Measurements from ENCODE around the gene HOXB8.
A peak's percentile ranks its signal among the peaks of the same experiment; 100 is the strongest.

Gene HOXB8

DNA sequence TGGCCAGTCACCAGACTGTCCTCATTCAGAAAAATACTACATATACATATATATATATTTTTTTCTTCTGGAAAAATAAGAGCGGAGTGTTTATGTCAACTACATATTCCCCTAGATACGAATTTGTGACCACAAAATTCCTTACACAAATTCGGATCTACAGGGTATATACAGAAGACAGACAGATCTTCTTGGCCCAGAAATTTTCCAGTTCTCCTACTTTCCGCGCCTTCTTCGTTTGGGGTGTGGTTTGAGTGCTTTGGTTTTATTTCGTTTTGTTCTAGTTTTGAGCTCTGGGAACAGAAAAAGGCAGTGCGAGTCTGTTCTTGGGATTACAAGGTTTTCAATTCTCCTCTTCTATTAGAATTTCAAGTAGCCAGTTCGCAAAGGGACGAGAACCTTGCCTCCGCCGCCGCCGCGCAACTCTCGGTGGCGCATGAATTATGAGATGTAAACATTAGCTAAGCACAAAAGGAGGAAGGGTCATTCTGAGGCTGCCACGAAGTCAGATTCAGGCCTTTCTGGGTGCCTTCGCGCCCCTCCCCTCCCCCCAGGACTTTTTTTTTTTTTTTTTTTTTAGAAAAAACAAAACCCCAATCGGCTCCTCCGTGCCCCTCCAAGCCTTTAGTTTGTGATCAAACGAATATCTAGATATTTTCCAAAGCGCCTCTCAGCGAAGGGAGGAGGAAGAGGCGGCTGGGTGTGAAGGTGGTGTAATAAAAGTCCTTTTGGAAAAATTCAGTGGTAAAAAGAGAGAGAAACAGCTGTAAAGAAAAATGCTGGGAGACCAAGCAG lies 35.1 kb downstream of the HOXB8 start:
- DNase-seq = no peak
- Histone ChIP-seq H3K36me3 (no peaks in the 10 kb centered on the region), H3K27ac (no peak overlapping the region), H3K4me1 (peaks cover 0 to 39% (median 22%) of the 10 kb centered on the region in 4 donors), H3K27me3 (peaks cover 8 to 53% of the 10 kb centered on the region in 2 donors), H3K9me3 (no peaks in the 10 kb centered on the region), H3K4me3 (no peak overlapping the region)
- TF ChIP-seq, protein P1, sequence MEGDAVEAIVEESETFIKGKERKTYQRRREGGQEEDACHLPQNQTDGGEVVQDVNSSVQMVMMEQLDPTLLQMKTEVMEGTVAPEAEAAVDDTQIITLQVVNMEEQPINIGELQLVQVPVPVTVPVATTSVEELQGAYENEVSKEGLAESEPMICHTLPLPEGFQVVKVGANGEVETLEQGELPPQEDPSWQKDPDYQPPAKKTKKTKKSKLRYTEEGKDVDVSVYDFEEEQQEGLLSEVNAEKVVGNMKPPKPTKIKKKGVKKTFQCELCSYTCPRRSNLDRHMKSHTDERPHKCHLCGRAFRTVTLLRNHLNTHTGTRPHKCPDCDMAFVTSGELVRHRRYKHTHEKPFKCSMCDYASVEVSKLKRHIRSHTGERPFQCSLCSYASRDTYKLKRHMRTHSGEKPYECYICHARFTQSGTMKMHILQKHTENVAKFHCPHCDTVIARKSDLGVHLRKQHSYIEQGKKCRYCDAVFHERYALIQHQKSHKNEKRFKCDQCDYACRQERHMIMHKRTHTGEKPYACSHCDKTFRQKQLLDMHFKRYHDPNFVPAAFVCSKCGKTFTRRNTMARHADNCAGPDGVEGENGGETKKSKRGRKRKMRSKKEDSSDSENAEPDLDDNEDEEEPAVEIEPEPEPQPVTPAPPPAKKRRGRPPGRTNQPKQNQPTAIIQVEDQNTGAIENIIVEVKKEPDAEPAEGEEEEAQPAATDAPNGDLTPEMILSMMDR (IDR thresholded peaks at IDR 0.05) = no peak
- intact Hi-C loops (cut with DNase I; ENCODE audit: low total_unique reads) = no loop called here

DNA sequence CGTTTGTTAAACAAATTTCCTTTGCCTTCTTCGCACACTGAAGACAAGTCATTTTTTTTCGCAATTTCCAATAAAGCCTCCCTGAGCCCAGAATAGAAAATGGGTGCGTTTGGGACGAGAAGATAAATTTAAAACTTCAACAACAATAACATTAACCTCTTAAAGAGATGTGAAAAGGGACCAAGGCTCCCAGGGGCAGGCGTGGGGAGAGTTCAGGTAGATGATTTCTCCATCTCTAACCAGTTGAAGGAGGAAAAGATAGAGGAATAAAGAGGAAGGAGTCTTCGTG lies 35.7 kb downstream of the HOXB8 start:
- peaks cover 0 to 34% (median 18%) of the 10 kb centered on the region in 4 donors for H3K4me1 ChIP-seq

DNA sequence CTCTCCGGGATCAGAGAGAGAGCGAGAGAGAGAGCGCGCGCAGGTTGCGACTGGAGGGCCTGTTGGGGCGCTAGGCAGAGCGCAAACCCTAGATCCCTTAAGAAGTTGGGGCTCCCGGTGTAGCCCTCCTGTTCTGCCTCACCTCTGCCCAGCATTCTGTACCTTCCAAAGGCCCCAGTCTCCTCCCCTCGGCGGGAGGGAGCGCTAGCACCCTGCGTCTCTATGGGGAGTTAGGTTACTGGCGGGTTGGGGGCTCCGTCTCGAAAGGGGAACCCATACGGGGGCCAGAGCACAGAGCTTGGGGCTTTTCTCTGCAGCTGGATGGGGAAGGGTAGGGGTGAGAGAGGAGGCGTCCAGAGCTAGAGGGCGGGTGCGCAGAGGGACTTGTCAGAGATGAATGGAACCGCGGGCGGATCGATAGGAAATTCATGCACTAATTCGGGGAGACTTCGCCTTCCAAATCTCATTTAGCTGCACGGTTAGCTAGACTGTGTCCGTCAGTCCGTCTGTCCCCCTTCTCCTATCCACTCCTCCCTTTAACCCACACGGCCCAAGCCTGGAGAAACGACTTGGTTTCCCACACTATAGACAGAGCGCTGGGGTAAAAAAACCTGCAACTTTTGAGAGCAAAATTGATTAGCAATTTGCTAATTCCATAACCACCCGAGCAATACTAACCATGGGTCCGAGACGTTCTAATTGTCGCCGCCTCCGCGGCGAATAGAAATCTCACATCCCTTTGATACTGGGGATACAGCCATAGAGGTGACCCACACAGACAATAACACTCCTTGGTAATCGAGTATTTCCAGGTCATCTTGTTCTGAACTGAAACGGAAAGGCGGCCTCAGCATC lies 36.2 kb downstream of the HOXB8 start:
- H3K27me3 ChIP-seq = peaks cover 8 to 53% of the 10 kb centered on the region in 2 donors
- peaks cover 0 to 34% (median 18%) of the 10 kb centered on the region in 4 donors for H3K4me1 ChIP-seq
- no peaks in the 10 kb centered on the region for H3K9me3 ChIP-seq
- DNase-seq = no peak
- H3K27ac ChIP-seq = peak overlapping the region in 1 of 2 donors; percentile 75
- peak overlapping the region; percentile 51 to 60 for H3K4me3 ChIP-seq
- TF ChIP-seq, protein P1 (IDR thresholded peaks at IDR 0.05) = no peak
- intact Hi-C loops (cut with DNase I; ENCODE audit: low total_unique reads) = no loop called here
- no peaks in the 10 kb centered on the region for H3K36me3 ChIP-seq

More for the DNA sequence above, 35.7 kb downstream of the HOXB8 start:
- Histone ChIP-seq H3K9me3 (no peaks in the 10 kb centered on the region), H3K4me3 (no peak overlapping the region), H3K36me3 (no peaks in the 10 kb centered on the region), H3K27ac (no peak overlapping the region), H3K27me3 (peaks cover 8 to 53% of the 10 kb centered on the region in 2 donors)
- DNase-seq = no peak
- intact Hi-C loops (cut with DNase I; ENCODE audit: low total_unique reads) = no loop called here
- TF ChIP-seq, protein P1 (IDR thresholded peaks at IDR 0.05) = no peak

DNA sequence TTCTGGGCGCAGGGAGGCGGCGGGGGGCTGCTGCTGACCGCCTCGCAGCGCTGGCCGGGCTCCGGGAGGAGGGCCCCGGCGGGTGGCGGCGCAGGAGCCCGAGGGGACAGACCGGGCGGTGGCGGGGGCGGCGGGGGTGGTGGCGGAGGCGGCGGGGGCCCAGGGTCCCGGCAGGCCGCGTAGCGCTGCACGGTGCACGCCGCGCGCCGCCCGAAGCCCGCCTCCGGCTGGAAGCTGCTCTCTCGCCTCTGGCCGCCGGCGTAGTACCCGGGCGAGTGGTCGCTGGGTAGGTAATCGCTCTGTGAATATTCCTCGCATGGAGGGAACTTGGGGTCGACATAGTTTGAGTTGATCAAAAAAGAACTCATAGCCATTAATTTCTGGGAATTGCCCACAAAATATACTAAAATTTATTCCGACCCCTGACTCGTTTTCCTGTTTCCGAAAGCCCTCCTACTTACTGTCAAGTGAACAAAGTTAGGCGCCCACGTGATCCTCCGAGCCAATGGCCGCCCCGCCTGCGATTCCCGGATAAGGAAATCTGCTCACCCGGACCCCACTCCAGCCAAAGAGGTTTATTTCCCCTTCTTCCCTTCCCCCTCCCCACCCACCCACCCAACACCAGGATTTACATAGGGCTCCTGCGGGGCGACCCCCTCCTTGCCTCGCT lies 37.0 kb downstream of the HOXB8 start, which contains the start of gene HOXB4:
HOXB4 (minus strand) TSS at position 405 of the 670 bp plus-strand sequence; CDS start at position 374, 31 bp downstream.
- H3K27me3 ChIP-seq = peaks cover 8 to 53% of the 10 kb centered on the region in 2 donors
- H3K4me3 ChIP-seq = peak within 1 kb of the TSS; percentile 51 to 60
- TF ChIP-seq, protein P1 (IDR thresholded peaks at IDR 0.05) = no peak
- intact Hi-C loops (cut with DNase I; ENCODE audit: low total_unique reads) = no loop called here
- no peaks in the 10 kb centered on the region for H3K36me3 ChIP-seq
- peak within 1 kb of the TSS; percentile 24 to 75 for H3K27ac ChIP-seq
- peaks cover 0 to 34% (median 18%) of the 10 kb centered on the region in 4 donors for H3K4me1 ChIP-seq
- no peaks in the 10 kb centered on the region for H3K9me3 ChIP-seq
- peak in 1 of 2 donors; percentile 76 for DNase-seq

DNA sequence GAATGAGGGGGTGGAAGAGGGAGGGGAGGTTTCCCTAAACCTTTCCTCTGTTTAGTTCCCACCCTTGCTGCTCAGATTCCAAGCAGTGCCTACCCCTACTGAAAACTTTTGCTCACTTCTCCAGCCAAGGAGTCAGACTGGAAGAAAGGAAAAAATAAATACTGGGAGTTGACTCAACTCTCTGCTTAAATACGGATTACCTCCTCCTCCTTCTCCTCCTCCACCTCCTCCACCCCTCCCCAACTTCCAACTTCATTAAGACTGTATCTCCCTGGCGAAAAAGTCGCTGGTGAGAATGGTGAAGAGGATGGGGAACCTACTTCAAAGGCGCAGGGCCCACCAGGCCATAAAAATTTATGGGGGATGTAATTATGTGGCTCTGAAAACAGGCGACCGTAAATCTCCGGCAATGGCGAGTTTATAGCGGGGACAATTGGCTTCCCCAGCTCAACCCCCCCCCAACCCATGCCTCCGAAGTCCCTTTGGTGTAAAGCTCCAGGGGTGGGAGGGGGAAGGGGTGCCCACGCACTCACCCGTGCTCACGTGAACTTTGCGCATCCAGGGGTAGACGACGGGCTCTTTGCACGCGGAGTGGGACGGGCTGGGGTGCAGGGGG lies 37.7 kb downstream of the HOXB8 start:
- intact Hi-C loops (cut with DNase I; ENCODE audit: low total_unique reads) = no loop called here
- no peak for DNase-seq
- TF ChIP-seq, protein P1 (IDR thresholded peaks at IDR 0.05) = no peak
- peaks cover 8 to 48% of the 10 kb centered on the region in 2 donors for H3K27me3 ChIP-seq
- peaks cover 0 to 34% (median 20%) of the 10 kb centered on the region in 4 donors for H3K4me1 ChIP-seq
- H3K27ac ChIP-seq = peak overlapping the region; percentile 24 to 75
- H3K9me3 ChIP-seq = no peaks in the 10 kb centered on the region
- H3K4me3 ChIP-seq = peak overlapping the region; percentile 51 to 60
- H3K36me3 ChIP-seq = no peaks in the 10 kb centered on the region

Measured in tibial artery (tissue), 4 donors.